Stimulated activated CD8-positive, alpha-beta memory T cell treated with anti-CD3 and anti-CD28 coated beads, Interleukin-2, amount 100 ng/mL, for 1 hour (primary cell): Measurements from ENCODE around the gene STYX.
A peak's percentile ranks its signal among the peaks of the same experiment; 100 is the strongest.

Experiments
- DNase-seq, 2 donors: peaks; one replicate each; pipeline ENCODE4 v3.0.0-alpha.2; 2020; ENCODE audit warnings: low read depth in 2 of 2

The STYX gene

DNA sequence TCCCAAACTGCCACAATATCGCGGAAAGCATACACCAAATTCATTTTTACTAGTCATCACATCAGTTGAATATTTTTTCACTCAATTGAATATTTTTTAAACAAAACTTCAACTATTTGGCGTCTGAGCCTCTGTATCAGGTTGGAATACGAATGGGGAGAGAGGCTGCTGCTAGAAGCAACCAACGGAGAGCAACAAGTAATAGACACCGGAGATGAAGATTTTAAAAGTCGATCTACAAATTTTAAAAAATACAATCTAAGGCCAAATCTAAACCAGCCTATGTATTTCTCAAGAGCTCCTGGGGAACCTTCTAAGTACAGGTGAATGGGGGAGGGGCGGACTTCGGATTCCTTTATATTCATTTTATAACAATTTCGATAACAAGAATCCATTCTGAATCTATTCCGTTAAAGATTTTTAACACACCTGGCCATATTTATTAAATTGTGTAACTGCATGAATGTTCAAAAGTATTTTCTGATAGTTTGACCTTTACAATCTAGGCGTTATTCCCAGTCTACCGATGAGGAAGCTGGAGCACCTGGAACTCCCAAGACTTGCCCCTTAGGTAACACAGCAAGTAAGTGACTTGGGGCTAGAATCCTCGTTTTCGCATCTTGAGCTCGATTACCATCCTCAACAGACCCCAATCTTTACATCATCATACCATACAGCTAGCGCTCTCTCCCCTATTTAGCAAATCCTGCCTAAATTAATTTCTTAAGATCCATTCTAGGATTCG, 60.2 kb downstream of the STYX start:
- no peak for DNase-seq

- DNase-seq, result peak in 1 of 2 donors; percentile 3
These were observed 60.8 kb downstream of the STYX start for GRCh38 chr14:52790756-52791222.

DNA sequence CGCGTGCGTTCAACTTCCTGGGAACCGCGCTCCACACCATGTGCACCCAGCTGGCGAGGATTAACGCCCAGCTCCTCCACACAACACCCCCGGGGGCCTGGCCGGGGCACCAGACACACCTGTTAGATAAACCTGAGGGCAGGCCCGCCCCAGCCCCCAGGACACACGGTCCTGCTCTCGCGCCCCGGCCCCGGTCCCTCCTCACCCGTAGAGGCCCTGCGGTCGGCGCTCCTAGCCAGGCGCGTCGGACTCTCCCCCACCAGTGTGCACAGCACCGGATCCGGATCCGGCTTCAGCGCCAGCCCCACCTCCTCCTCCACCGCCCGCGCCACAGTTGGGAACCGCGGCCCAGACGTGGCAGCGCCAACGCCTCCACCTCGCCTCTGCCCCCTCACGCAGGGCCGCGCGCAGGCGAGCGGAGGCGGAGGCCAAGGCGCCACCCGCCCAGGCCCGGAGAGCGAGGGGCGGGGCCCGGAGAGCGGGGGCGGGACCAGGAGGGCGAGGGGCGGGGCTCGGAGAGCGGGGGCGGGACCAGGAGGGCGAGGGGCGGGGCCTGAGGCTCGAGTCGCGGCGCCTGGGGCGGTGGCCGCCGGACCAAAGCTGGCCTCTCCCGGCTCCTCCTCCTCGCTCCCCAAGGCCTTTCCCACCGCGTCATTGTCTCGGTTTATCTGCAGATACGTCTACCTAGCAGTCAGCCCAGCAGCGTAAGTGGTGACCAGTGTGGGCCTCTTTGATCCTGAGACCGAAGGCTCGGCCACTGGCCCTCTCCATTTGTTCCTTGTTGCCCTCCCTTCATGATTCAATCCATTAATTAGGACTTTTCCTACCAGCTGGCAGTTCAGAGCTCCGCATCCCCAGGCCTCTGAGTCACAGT, 61.5 kb downstream of the STYX start, which contains the start of gene GNPNAT1:
Gene GNPNAT1, minus strand, starts transcription at position 385 of the 874 bp plus-strand sequence. CDS start 6,957 bp downstream, outside the sequence.
- DNase-seq, result peak; percentile 75 to 82

- no peak for DNase-seq
These were observed 62.1 kb downstream of the STYX start for GRCh38 chr14:52792097-52792415.

- no peak for DNase-seq
These were observed 63.1 kb downstream of the STYX start for GRCh38 chr14:52793061-52793460.

- DNase-seq, result no peak
These were observed 67.7 kb downstream of the STYX start for GRCh38 chr14:52797653-52798052.

DNA sequence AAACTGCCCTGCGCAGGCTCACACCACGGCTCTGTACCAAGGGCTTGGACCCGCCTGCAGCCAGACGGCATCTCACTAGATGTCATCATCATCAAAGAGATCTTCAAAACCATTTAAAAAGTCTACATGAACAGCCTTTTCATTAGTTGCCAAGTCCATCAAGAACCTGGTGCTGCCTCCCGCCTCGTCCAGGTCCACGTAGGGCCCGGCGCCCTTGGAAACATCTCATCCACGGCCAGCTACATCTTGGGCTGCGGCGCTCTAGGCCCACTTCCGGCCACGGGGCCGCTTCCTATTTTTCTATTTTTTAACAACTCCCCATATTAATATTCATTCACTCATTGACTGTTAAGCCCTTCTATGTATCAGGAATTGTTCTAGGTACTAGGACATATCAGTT, 68.9 kb downstream of the STYX start:
- no peak for DNase-seq

DNA sequence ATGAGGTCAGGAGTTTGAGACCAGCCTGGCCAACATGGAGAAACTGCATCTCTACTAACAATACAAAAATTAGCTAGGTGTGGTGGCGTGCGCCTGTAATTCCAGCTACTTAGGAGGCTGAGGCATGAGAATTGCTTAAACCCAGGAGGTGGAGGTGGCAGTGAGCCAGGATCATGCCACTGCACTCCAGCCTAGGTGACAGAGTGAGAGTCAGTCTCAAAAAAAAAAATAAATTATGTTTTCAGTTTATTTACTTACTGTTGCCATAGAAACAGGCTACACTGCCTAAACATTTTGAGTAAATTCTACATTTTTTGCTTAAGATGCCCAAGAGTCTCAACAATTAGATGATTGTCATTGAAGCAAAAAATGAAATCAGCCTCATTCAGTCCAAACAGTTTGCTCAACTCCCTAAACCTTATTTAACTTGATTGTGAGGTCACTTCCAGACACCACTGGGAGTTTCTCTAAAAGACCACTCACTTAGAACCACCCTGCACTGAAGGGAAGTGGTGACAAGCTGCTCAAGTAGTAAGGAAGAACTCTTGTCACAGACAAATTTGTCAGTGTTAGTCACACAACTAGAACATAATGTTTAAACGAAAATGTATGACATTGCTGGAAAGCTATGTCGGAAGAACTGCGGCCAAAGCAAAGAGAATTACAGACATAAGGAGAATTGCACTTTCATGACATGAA, 71.2 kb downstream of the STYX start:
- DNase-seq, result no peak

GRCh38 chr14:52802597-52802996, 72.6 kb downstream of the STYX start:
- DNase-seq, result no peak

- no peak for DNase-seq
These were observed 76.1 kb downstream of the STYX start for GRCh38 chr14:52806115-52806514.

DNA sequence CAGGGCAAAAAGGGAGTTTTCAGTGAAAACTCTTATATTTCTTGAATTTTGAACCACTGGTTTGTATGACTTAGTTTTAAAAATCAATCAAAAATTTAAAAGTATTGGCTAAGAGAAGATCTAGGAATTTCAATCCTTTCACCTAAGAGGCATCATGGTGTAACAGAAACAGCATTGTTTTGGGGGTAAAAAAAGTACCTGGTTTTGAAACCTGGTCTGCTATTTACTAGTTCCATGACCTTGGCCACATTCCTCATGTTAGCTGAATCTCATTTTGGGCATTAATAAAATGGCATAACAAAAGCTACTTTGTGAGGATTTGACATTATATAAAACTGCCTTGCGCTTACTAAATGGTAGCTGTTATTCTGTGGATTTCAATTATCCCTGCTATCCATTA, 78.1 kb downstream of the STYX start:
- no peak for DNase-seq

DNA sequence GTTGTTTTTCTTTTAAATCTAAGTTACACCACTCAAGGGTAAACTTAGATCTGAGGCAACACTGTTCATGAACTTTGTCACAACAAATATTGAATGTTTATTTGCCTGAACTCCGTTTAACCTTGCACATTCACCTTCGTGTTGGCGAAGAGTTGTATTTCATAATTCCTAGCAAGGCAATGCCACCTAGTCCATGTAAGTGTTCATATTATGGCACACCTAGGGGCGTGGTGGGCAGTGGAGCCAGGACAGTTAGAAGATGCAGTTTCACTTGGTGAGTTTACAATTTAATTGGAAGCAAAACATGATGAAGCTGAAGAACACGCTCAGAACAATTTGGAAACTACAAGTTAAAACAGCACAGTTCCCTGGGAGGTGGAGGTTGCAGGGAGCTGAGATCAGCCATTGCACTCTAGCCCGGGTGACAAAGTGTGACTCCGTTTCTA, 91.9 kb downstream of the STYX start:
- no peak for DNase-seq

- DNase-seq, result no peak
These were observed 94.5 kb downstream of the STYX start for GRCh38 chr14:52824462-52824861.
